Ureter (tissue), 1 donor: ENCODE measurements around the gene GJD4. TPM values are rescaled to one million over a fixed set of nuclear protein-coding genes. Genes with fewer than 3 reads are reported as not detected.

Experiments
- DNase-seq: peaks from one replicate; pipeline ENCODE4 v3.0.0-alpha.2; 2020; ENCODE audit warnings: low spot score
- total RNA-seq: library from RNA; stranded (reverse); gene quantifications from one replicate; pipeline ENCODE4 v1.2.4, GENCODE V29; 2023
- donor health status: DM: yes; HTN: yes; CAD: no.

Gene GJD4
- total RNA-seq, 1 donor from 2014 or later = not detected

- no peak for DNase-seq
These were observed 26.0 kb upstream of the GJD4 start for GRCh38 chr10:35579116-35579515.

DNA sequence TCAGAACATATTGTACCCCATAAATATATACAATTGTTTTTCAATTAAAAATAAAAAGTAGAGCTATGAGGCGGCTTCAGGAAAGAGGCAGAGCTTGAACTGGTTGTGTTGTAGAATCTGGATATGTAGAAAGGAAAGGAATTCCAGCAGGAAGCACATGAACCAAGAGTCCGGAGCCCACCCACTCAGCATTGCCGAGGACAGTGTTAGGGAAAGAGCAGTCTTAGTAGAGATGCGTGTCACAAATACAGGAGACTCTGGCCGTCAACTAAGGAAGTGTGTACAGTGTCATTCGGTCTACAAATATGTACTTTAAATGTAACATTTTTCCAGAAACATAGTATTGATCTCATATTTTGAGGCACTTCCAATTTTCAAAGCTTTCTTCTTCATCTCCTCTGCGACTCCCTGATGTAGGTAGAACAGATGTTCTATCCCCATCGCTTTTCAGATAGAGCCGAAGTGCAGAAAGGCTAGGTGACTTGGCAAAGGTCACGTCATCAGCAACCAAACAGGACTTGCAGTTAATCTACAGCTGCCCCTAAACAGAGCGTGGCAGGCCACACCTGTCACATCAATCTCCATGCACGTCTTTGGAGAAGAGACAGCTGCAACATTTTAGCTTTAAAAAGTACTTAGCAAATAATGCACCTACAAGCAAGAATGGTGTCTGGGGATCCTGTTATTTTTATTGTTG is 25.3 kb upstream of the GJD4 start:
- no peak for DNase-seq

- no peak for DNase-seq
These were observed 24.7 kb upstream of the GJD4 start for GRCh38 chr10:35580423-35580770.

- no peak for DNase-seq
These were observed 23.5 kb upstream of the GJD4 start for GRCh38 chr10:35581655-35582054.

- no peak for DNase-seq
These were observed 20.2 kb upstream of the GJD4 start for GRCh38 chr10:35584946-35585345.

- no peak for DNase-seq
These were observed 19.8 kb upstream of the GJD4 start for GRCh38 chr10:35585356-35585755.

GRCh38 chr10:35585903-35586535 is 19.1 kb upstream of the GJD4 start:
- no peak for DNase-seq

- no peak for DNase-seq
These were observed 16.3 kb upstream of the GJD4 start for GRCh38 chr10:35588836-35589235.

GRCh38 chr10:35592441-35592840 is 12.7 kb upstream of the GJD4 start:
- no peak for DNase-seq

DNA sequence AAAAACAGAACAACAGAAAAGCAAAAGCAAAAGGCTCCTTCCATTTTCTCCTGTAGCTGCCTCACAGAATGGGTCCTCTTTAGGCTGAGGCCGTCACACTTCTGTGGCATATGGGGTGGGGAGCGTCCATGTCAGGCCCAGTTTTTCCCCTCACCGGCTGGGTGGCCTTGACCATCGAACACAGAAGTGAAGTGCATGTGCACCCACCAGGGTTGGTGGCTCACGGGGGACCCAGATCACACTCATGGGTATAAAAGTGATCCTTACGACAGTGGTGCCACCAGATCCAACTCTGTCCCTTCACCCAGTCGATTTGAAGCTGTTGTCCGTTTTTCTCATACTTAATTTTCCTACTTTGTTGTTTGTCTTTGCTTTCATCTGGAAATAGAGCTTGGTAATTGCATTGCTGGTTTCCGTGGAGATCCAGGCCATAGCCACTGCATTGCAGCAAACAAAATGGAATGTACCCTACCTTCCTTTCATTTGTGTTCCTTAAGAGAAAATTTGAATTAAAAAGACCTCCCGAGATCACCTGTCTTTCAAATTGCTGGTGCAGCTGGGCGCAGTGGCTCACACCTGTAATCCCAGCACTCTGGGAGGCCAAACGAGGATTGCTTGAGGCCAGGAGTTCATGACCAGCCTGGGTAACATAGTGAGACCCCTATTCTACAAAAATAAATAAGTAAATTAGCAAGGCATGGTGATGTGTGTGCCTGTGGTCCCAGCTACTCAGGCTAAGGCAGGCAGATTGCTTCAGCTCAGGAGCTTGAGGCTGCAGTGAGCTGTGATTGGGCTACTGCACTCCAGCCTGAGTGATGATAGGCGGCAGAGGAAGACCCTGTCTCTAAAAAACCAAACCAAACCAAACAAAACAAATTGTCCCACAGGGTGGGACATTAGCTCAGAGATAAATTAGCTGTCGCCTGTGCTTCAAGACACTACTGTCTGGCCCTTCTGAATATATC is 10.7 kb upstream of the GJD4 start:
- DNase-seq = no peak

DNA sequence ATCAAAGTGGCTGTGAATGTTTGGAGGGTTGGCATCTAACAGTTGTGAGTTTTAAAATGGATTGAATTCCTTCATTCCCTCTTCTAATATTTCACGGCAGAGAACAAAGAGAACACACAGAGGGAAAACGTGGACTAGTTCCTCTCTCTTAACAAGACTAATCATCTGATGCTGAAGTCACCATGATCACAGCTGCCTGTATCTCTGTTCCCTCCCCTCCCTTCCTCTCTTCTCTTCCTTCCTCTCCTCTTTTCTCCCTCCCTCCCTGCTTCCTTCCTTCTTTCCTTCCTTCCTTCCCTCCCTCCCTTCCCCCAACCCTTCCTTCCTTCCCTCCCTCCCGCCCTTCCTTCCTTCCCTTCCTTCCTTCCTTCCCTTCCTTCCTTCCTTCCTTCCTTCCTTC is 10.0 kb upstream of the GJD4 start:
- no peak for DNase-seq

- DNase-seq = no peak
These were observed 6.8 kb upstream of the GJD4 start for GRCh38 chr10:35598379-35598778.

- no peak for DNase-seq
These were observed 4.9 kb upstream of the GJD4 start for GRCh38 chr10:35600193-35600592.

DNA sequence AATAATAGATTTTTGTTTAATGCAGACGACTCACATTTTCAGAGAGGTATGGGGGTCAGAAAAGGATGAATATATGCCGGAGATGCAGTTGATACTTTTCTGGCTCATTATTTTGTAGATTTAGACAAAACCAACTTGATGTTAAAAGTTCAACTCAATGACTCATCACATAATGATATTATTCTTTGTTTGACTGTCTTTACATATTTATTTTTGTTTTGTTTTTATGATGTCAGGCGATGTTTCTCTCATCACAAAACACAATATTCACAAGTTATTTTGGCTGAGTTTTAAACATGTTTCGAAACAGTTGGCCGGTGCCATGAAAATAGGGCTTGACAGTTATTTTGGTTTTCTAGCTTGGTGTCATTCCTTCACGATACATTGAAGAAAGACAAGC is 1.3 kb downstream of the GJD4 start:
- no peak for DNase-seq

DNA sequence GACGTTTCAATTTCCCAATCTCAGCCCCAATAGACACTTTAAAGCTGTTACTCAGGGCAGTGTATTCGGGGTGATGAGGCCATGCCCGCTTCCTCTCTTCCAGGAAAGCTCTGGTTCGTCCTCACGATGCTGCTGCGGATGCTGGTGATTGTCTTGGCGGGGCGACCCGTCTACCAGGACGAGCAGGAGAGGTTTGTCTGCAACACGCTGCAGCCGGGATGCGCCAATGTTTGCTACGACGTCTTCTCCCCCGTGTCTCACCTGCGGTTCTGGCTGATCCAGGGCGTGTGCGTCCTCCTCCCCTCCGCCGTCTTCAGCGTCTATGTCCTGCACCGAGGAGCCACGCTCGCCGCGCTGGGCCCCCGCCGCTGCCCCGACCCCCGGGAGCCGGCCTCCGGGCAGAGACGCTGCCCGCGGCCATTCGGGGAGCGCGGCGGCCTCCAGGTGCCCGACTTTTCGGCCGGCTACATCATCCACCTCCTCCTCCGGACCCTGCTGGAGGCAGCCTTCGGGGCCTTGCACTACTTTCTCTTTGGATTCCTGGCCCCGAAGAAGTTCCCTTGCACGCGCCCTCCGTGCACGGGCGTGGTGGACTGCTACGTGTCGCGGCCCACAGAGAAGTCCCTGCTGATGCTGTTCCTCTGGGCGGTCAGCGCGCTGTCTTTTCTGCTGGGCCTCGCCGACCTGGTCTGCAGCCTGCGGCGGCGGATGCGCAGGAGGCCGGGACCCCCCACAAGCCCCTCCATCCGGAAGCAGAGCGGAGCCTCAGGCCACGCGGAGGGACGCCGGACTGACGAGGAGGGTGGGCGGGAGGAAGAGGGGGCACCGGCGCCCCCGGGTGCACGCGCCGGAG is 2.6 kb downstream of the GJD4 start:
- DNase-seq = no peak

- no peak for DNase-seq
These were observed 3.2 kb downstream of the GJD4 start for GRCh38 chr10:35608328-35608672.

GRCh38 chr10:35611750-35612149 is 6.6 kb downstream of the GJD4 start:
- DNase-seq = no peak

GRCh38 chr10:35612385-35613106 is 7.4 kb downstream of the GJD4 start:
- DNase-seq = no peak

DNA sequence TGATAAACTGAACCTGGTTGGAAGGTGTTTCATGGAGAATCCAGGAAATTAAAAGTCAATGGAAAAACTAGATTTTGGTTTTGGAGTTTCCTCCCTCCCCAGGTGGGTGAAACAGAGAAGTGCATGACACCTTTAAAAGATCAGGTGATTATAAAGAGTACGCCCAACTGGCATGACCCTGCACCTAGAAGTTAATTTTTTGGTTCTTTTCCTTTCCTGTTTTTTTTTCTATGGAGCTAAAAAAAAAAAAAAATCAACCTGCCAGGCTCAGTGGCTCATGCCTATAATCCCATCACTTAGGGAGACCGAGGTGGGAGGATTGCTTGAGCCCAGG is 7.9 kb downstream of the GJD4 start:
- no peak for DNase-seq

DNA sequence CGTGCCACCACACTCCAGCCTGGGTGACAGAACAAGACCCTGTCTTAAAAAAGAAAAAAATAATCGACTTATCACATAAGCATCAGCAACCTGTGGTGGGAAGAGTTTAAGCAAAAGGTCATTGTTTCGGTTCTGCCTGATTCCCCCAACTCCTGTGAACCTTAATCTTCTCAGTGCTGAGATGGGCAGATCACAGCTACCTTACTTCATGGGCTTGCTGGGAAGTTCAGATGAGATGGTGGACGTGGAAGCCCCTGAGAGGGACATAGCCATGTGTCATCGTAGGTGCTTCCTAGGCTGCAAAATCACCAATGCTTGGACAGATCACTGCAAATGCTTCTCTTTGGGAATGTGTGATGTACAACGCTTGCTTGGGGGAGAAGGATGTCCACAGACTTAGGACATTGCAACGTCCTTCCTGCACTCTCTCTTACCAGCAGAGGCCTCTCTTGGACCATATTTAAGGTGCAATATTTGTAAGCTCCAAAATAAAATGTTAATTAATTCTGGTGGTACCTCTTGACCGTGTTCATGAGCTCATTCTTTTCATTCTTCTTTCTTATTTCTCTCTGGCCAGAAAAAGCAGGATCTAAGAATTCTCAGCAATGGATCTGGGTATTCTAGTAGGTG is 8.6 kb downstream of the GJD4 start:
- DNase-seq = no peak

DNA sequence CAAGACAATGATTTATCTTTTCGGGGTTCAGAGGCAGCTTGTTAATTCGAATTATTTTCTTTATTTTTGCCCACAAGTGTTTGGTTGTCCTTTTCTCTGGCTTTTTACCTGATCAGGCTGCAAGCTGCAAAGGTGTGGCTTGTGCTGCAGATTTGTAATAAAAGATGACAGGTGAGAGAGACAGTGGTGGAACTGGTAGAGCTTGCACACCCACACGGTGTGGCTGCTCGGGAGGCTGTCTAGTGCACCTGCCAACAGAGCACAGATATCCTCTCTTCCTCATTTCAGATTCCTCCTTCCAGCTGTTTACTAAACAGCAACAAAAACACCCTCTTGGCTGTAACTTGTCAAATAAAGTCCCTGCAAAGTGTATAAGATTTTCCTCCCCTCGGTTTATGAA is 9.2 kb downstream of the GJD4 start:
- no peak for DNase-seq
